H1 (cell line): ENCODE data around the gene CD81. TPM values are rescaled to one million over a fixed set of nuclear protein-coding genes. Genes with fewer than 3 reads are reported as not detected.

Source experiments
- CTCF ChIA-PET: fragments of 300-600 bp; sonication (Branson Sonifier 250); formaldehyde crosslinking; loops from one replicate; lab custom pipeline; 2021; ENCODE audit not compliant: partially characterized antibody; lab: Charles Lee
- POLR2A ChIA-PET: fragments of 300-600 bp; sonication (Branson Sonifier 250); formaldehyde crosslinking; loops from one replicate; lab custom pipeline; 2021; ENCODE audit warnings: inconsistent platforms; ENCODE audit not compliant: partially characterized antibody; lab: Charles Lee
- DNase-seq, 2 experiments: peaks; one replicate each; pipeline versions ENCODE4 v3.0.0 to v3.0.0-alpha.2; 2010 to 2022; ENCODE audit warnings: low spot score in 2 of 2, low read depth in 1 of 2, mixed read lengths in 1 of 2
- FAIRE-seq: peaks from 2 replicates; lab custom pipeline; 2011; peaks lifted over from hg19 to GRCh38; lab: Jason Lieb, UNC
- H2AFZ ChIP-seq: 2 replicates; pipeline ENCODE4 v1.8.1; 2012; ENCODE audit warnings: low read length, inconsistent platforms
- H2AK5ac ChIP-seq: 2 replicates; pipeline ENCODE4 v1.6.1; 2013; ENCODE audit warnings: low read depth, low read length
- H2BK120ac ChIP-seq: replicated peaks from 2 replicates; pipeline ENCODE3; 2013; ENCODE audit warnings: low read depth, low read length, inconsistent platforms
- H2BK12ac ChIP-seq: 2 replicates; pipeline ENCODE4 v1.6.1; 2013; ENCODE audit warnings: low read depth, low read length
- H2BK15ac ChIP-seq: 2 replicates; pipeline ENCODE4 v1.6.1; 2013; ENCODE audit warnings: low read length
- H2BK20ac ChIP-seq: 2 replicates; pipeline ENCODE4 v1.6.1; 2013; ENCODE audit warnings: low read length
- H2BK5ac ChIP-seq: 2 replicates; pipeline ENCODE4 v1.6.1; 2013; ENCODE audit warnings: low read depth, low read length
- H3K14ac ChIP-seq: 2 replicates; pipeline ENCODE4 v1.6.1; 2013; ENCODE audit warnings: inconsistent platforms; ENCODE audit not compliant: insufficient read length
- H3K18ac ChIP-seq: 2 replicates; pipeline ENCODE4 v1.6.1; 2013; ENCODE audit warnings: low read length; ENCODE audit errors: extremely low read depth
- H3K23ac ChIP-seq: 2 replicates; pipeline ENCODE4 v1.6.1; 2013; ENCODE audit warnings: inconsistent platforms; ENCODE audit not compliant: insufficient read length
- H3K23me2 ChIP-seq: 2 replicates; pipeline ENCODE4 v1.6.1; 2013; ENCODE audit warnings: low read depth, low read length
- H3K27ac ChIP-seq: 2 replicates; pipeline ENCODE4 v1.6.1; 2011; ENCODE audit warnings: low read depth, low read length, inconsistent platforms
- H3K27me3 ChIP-seq, 4 experiments: replicated peaks in 1 of 4; 1 replicate in 1 of 4; 2 replicates in 3 of 4; pipeline versions ENCODE4 v1.6.1 to v1.8.1; 2011 to 2013; ENCODE audit warnings: low read length in 3 of 4, mild to moderate bottlenecking in 3 of 4, inconsistent platforms in 2 of 4, mixed read lengths in 2 of 4, moderate library complexity in 1 of 4; ENCODE audit not compliant: control insufficient read depth in 3 of 4, insufficient read depth in 3 of 4; ENCODE audit errors: extremely low read depth in 1 of 4
- H3K36me3 ChIP-seq, 4 experiments: 2 replicates each; pipeline versions ENCODE4 v1.6.1 to v1.8.1; 2011 to 2013; ENCODE audit warnings: mild to moderate bottlenecking in 4 of 4, low read length in 3 of 4, moderate library complexity in 2 of 4, control low read depth in 1 of 4, inconsistent platforms in 1 of 4; ENCODE audit not compliant: insufficient read depth in 4 of 4, control insufficient read depth in 2 of 4
- H3K4ac ChIP-seq: replicated peaks from 2 replicates; pipeline ENCODE3; 2013; ENCODE audit warnings: low read length, low read depth, mixed read lengths, inconsistent platforms; ENCODE audit not compliant: insufficient read length
- H3K4me1 ChIP-seq, 4 experiments: replicated peaks in 1 of 4; 1 replicate in 1 of 4; 2 replicates in 3 of 4; pipeline versions ENCODE4 v1.6.1 to v1.8.1; 2011 to 2013; ENCODE audit warnings: low read length in 3 of 4, inconsistent platforms in 2 of 4, mixed read lengths in 1 of 4; ENCODE audit not compliant: insufficient read depth in 4 of 4, control insufficient read depth in 3 of 4
- H3K4me2 ChIP-seq, 2 experiments: 2 replicates each; pipeline versions ENCODE4 v1.6.1 to v1.8.1; 2011 to 2013; ENCODE audit warnings: low read depth in 2 of 2, low read length in 2 of 2, control low read depth in 1 of 2, inconsistent platforms in 1 of 2, mild to moderate bottlenecking in 1 of 2; ENCODE audit not compliant: insufficient read depth in 1 of 2
- H3K4me3 ChIP-seq, 4 experiments: fragments of 200-600, 300-600 bp in 1 of 4; sonication (generic), shearing (Covaris generic), sonication (Bioruptor Twin) in 1 of 4; 2 replicates each; pipeline versions ENCODE4 v1.5.1 to v1.8.1; 2011 to 2016; ENCODE audit warnings: low read length in 4 of 4, low read depth in 3 of 4, control low read depth in 2 of 4, inconsistent platforms in 2 of 4, mild to moderate bottlenecking in 2 of 4, mixed read lengths in 1 of 4, moderate library complexity in 1 of 4; ENCODE audit not compliant: insufficient read depth in 2 of 4; ENCODE audit errors: extremely low read depth in 1 of 4
- H3K56ac ChIP-seq: replicated peaks from 2 replicates; pipeline ENCODE3; 2013; ENCODE audit warnings: low read depth, mild to moderate bottlenecking, mixed read lengths, low read length, inconsistent platforms; ENCODE audit not compliant: insufficient read length
- H3K79me1 ChIP-seq: 2 replicates; pipeline ENCODE4 v1.6.1; 2013; ENCODE audit warnings: low read depth, low read length, control low read depth
- H3K79me2 ChIP-seq, 2 experiments: 2 replicates each; pipeline versions ENCODE4 v1.6.1 to v1.8.1; 2012 to 2013; ENCODE audit warnings: low read length in 2 of 2, mild to moderate bottlenecking in 2 of 2, inconsistent platforms in 1 of 2; ENCODE audit not compliant: insufficient read depth in 2 of 2, control insufficient read depth in 1 of 2
- H3K9ac ChIP-seq, 4 experiments: replicated peaks in 1 of 4; 1 replicate in 1 of 4; 2 replicates in 3 of 4; pipeline versions ENCODE4 v1.6.1 to v1.8.1; 2011 to 2013; ENCODE audit warnings: low read depth in 3 of 4, low read length in 3 of 4, control low read depth in 2 of 4, mild to moderate bottlenecking in 2 of 4, moderate library complexity in 2 of 4, inconsistent platforms in 1 of 4; ENCODE audit errors: extremely low read depth in 1 of 4
- H3K9me3 ChIP-seq, 2 experiments: 2 replicates each; pipeline versions ENCODE4 v1.6.1 to v1.8.1; 2012 to 2013; ENCODE audit warnings: mild to moderate bottlenecking in 2 of 2, moderate library complexity in 2 of 2, control low read depth in 1 of 2, inconsistent platforms in 1 of 2, low read depth in 1 of 2, low read length in 1 of 2, mixed read lengths in 1 of 2; ENCODE audit not compliant: insufficient read depth in 2 of 2
- H4K20me1 ChIP-seq, 2 experiments: replicated peaks in 1 of 2; 2 replicates each; pipeline versions ENCODE3 to v1.8.1; 2011 to 2013; ENCODE audit warnings: inconsistent platforms in 2 of 2, low read length in 2 of 2, mild to moderate bottlenecking in 1 of 2; ENCODE audit not compliant: insufficient read depth in 2 of 2, control insufficient read depth in 1 of 2
- H4K5ac ChIP-seq: 2 replicates; pipeline ENCODE4 v1.6.1; 2013; ENCODE audit warnings: low read length, low read depth, mixed read lengths, inconsistent platforms; ENCODE audit not compliant: insufficient read length
- H4K8ac ChIP-seq: 2 replicates; pipeline ENCODE4 v1.8.0; 2013; ENCODE audit warnings: mild to moderate bottlenecking, moderate library complexity, low read length, inconsistent platforms; ENCODE audit not compliant: insufficient read depth; ENCODE audit errors: extremely low read depth
- H4K91ac ChIP-seq: replicated peaks from 2 replicates; pipeline ENCODE3; 2013; ENCODE audit warnings: low read length, mixed read lengths, inconsistent platforms; ENCODE audit not compliant: insufficient read length
- EGR1 ChIP-seq: IDR thresholded peaks from 2 replicates; pipeline ENCODE4 v1.6.1; 2011; ENCODE audit warnings: low read depth, low read length, borderline replicate concordance
- HDAC6 ChIP-seq: IDR thresholded peaks from one replicate; pipeline ENCODE4 v1.7.1; 2012; ENCODE audit warnings: low read depth, mild to moderate bottlenecking, inconsistent platforms, low read length, moderate library complexity
- SP2 ChIP-seq: IDR thresholded peaks from 2 replicates; pipeline ENCODE4 v1.6.1; 2012; ENCODE audit warnings: mild to moderate bottlenecking, low read length, inconsistent platforms
- SUZ12 ChIP-seq: fragments of 200-600 bp; sonication (generic); IDR thresholded peaks from 2 replicates; pipeline ENCODE4 v1.6.1; 2012; ENCODE audit warnings: mild to moderate bottlenecking, inconsistent platforms, low read length, moderate library complexity, mixed read lengths
- TAF7 ChIP-seq: optimal IDR thresholded peaks from 2 replicates; pipeline ENCODE3; 2011; ENCODE audit warnings: low read depth, mild to moderate bottlenecking, inconsistent platforms, low read length, moderate library complexity, borderline replicate concordance
- YY1 ChIP-seq: IDR thresholded peaks from 2 replicates; pipeline ENCODE4 v1.6.1; 2011; ENCODE audit warnings: low read depth, mild to moderate bottlenecking, low read length
- ZNF274 ChIP-seq: IDR thresholded peaks from 2 replicates; pipeline ENCODE4 v1.7.0; 2012; ENCODE audit warnings: low read length, borderline replicate concordance; ENCODE audit errors: extremely low read depth
- WGBS, 2 experiments: shearing (Covaris generic) in 1 of 2; methylation state at CpG; one replicate each; pipeline versions ENCODE4 v1.1.6 to v1.1.7; 2013 to 2015; ENCODE audit warnings: low lambda C conversion rate in 2 of 2, mixed read lengths in 2 of 2, inconsistent platforms in 1 of 2, low coverage in 1 of 2, missing lambda C conversion rate in 1 of 2; ENCODE audit not compliant: insufficient replicate concordance in 2 of 2, insufficient coverage in 1 of 2, insufficient read length in 1 of 2; ENCODE audit errors: extremely low coverage in 1 of 2, missing lambda C conversion rate in 1 of 2; 5-methylcytosine and 5-hydroxymethylcytosine counted together
- polyA plus RNA-seq, 7 experiments: library from polyadenylated mRNA; depleted of rRNA in 3 of 7; stranded (reverse) in 5 of 7; unstranded in 2 of 7; fragments of >200 nt in 5 of 7; fragments of 200-250 nt in 2 of 7; gene quantifications; 1 replicate in 5 of 7; 2 replicates in 1 of 7; 4 replicates in 1 of 7; pipeline versions ENCODE4 v1.2.1 to v1.2.3, GENCODE V29; 2011 to 2013; ENCODE audit warnings: missing spikeins in 2 of 7, mixed read lengths in 2 of 7
- total RNA-seq: library from RNA; stranded (reverse); fragmentation: NEBNext Ultra II Directional; extraction: Animal tissue kit (Norgen Biotek cat#: 25700); gene quantifications from 2 replicates; pipeline ENCODE4 v1.2.1, GENCODE V29; 2021

The CD81 gene
- total and polyA plus RNA-seq, 2 of the 8 experiments (the other 6 are each of a cell fraction or from before 2014, with no cell fraction given): 238 to 309 TPM

DNA sequence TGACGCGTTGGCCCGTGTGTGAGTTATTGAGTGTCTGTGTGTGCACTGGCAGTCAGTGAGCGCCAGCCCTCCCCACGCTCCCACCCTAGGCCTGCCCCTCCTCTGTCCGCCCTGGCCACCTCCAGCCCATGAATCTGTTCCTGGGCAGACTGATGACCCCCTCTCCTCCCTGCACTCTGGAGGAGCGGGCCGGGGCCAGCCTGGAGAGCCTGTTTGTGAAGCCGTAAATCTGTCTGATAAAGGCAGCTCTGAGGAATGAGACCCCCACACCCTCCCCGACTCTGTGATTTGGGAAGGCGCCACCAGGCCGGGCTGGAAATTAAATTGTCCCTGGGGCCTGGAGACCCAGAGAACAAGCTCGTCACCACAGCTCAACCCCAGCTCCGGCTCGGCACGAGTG lies 32.0 kb downstream of the CD81 start:
- Histone ChIP-seq H3K9ac (no peak overlapping the region), H3K4me1 (no peaks in the 10 kb centered on the region), H4K5ac (no peak overlapping the region), H3K18ac (no peak overlapping the region), H2BK12ac (no peak overlapping the region), H3K23ac (no peak overlapping the region), H3K14ac (no peak overlapping the region), H3K27ac (no peak overlapping the region), H3K27me3 (no peaks in the 10 kb centered on the region; a peak in 1 of 7 replicates), H3K4me2 (no peak overlapping the region), H3K9me3 (no peaks in the 10 kb centered on the region), H4K20me1 (peaks cover 0 to 3% of the 10 kb centered on the region in 2 experiments), H3K4ac (no peak overlapping the region), H2AK5ac (no peak overlapping the region), H4K8ac (peak overlapping the region; percentile 51; the same call in 1 of the 2 replicates), H4K91ac (no peak overlapping the region), H2BK15ac (no peak overlapping the region), H2AFZ (no peak overlapping the region), H3K79me1 (no peaks in the 10 kb centered on the region), H3K23me2 (no peaks in the 10 kb centered on the region), H2BK20ac (no peak overlapping the region), H3K4me3 (no peak overlapping the region), H2BK120ac (no peak overlapping the region), H2BK5ac (0 out of 2 replicates have a peak overlapping the region, but pooled peaks have one; percentile 2), H3K56ac (no peak overlapping the region), H3K36me3 (no peaks in the 10 kb centered on the region), H3K79me2 (no peaks in the 10 kb centered on the region)
- FAIRE-seq (no peak), DNase-seq (no peak)
- TF ChIP-seq EGR1 (no peak), TAF7 (no peak), HDAC6 (no peak), SP2 (no peak), SUZ12 (no peak), ZNF274 (no peak), YY1 (no peak)
- ChIA-PET POLR2A (interaction anchor here (3.8 kb wide), 1 partner anchor 9 kb away, joined by 18 read pairs; the partner anchor contains the start of gene TSSC4), CTCF (interaction anchor here (0.7 to 14.1 kb wide), 7 partner anchors 9 to 110 kb away, joined by 3 to 196 read pairs (median 6); partner anchors contain the start of gene TSSC4)
- WGBS, 2 experiments: 84% methylated on average over 11 of the region's 16 CpGs; no CpG with 5 or more reads in 1 of the 2 experiments
